Neuronal stem cell (in vitro differentiated cells): ENCODE data around the gene ANKDD1A.

ENCODE experiments used
- DNase-seq: peaks from one replicate; pipeline ENCODE4 v3.0.0-alpha.2; 2013; ENCODE audit warnings: low spot score
- H2AFZ ChIP-seq: one replicate; pipeline ENCODE4 v1.6.1; 2013; ENCODE audit warnings: mild to moderate bottlenecking, low read length, inconsistent platforms
- H2AK5ac ChIP-seq: 2 replicates; pipeline ENCODE4 v1.6.1; 2013; ENCODE audit warnings: low read depth, mild to moderate bottlenecking, inconsistent platforms, low read length, moderate library complexity, mixed read lengths
- H2BK120ac ChIP-seq: 2 replicates; pipeline ENCODE4 v1.6.1; 2013; ENCODE audit warnings: low read depth, mild to moderate bottlenecking, inconsistent platforms, low read length, moderate library complexity, mixed read lengths
- H2BK12ac ChIP-seq: one replicate; pipeline ENCODE4 v1.6.1; 2013; ENCODE audit warnings: low read length, inconsistent platforms
- H2BK15ac ChIP-seq: 2 replicates; pipeline ENCODE4 v1.6.1; 2013; ENCODE audit warnings: mild to moderate bottlenecking, low read length, inconsistent platforms, mixed read lengths
- H2BK5ac ChIP-seq: one replicate; pipeline ENCODE4 v1.6.1; 2013; ENCODE audit warnings: inconsistent platforms, mild to moderate bottlenecking, low read length, moderate library complexity
- H3K14ac ChIP-seq: one replicate; pipeline ENCODE4 v1.6.1; 2013; ENCODE audit warnings: low read length, inconsistent platforms
- H3K18ac ChIP-seq: 2 replicates; pipeline ENCODE4 v1.6.1; 2013; ENCODE audit warnings: low read length, inconsistent platforms
- H3K23ac ChIP-seq: 2 replicates; pipeline ENCODE4 v1.6.1; 2013; ENCODE audit warnings: low read depth, mild to moderate bottlenecking, mixed read lengths, low read length, inconsistent platforms; ENCODE audit not compliant: poor library complexity
- H3K27ac ChIP-seq: replicated peaks from 3 replicates; pipeline ENCODE4 v1.5.1; 2013; ENCODE audit warnings: low read length, inconsistent platforms
- H3K27me3 ChIP-seq, 3 experiments: 2 replicates each; pipeline ENCODE4 v1.6.1; 2013; ENCODE audit warnings: low read length in 3 of 3, mild to moderate bottlenecking in 2 of 3, inconsistent platforms in 1 of 3, low read depth in 1 of 3, mixed read lengths in 1 of 3, moderate library complexity in 1 of 3; ENCODE audit not compliant: control insufficient read depth in 3 of 3, insufficient read depth in 3 of 3
- H3K36me3 ChIP-seq, 2 donors: replicated peaks in 1 of 2; 2 replicates each; pipeline ENCODE4 v1.6.1; 2013; ENCODE audit warnings: low read length in 2 of 2; ENCODE audit not compliant: control insufficient read depth in 2 of 2, insufficient read depth in 2 of 2
- H3K4ac ChIP-seq: 2 replicates; pipeline ENCODE4 v1.6.1; 2013; ENCODE audit warnings: inconsistent platforms, mild to moderate bottlenecking, low read length, moderate library complexity
- H3K4me1 ChIP-seq, 2 donors: 1 replicate in 1 of 2; 2 replicates in 1 of 2; pipeline ENCODE4 v1.6.1; 2013; ENCODE audit warnings: low read length in 2 of 2, low read depth in 1 of 2; ENCODE audit not compliant: control insufficient read depth in 2 of 2, insufficient read depth in 1 of 2
- H3K4me2 ChIP-seq: one replicate; pipeline ENCODE4 v1.6.1; 2013; ENCODE audit warnings: mild to moderate bottlenecking, low read length, inconsistent platforms; ENCODE audit not compliant: insufficient read depth, poor library complexity, severe bottlenecking
- H3K4me3 ChIP-seq, 2 donors: 2 replicates each; pipeline ENCODE4 v1.5.1; 2013; ENCODE audit warnings: low read length in 2 of 2, mild to moderate bottlenecking in 2 of 2, inconsistent platforms in 1 of 2, moderate library complexity in 1 of 2
- H3K79me1 ChIP-seq: one replicate; pipeline ENCODE4 v1.6.1; 2013; ENCODE audit warnings: low read depth, mild to moderate bottlenecking, inconsistent platforms, low read length, moderate library complexity
- H3K9ac ChIP-seq: one replicate; pipeline ENCODE4 v1.6.1; 2013; ENCODE audit warnings: mild to moderate bottlenecking, low read depth, low read length, inconsistent platforms; ENCODE audit not compliant: poor library complexity
- H3K9me3 ChIP-seq, 2 donors: replicated peaks in 1 of 2; 2 replicates each; pipeline versions ENCODE3 to v1.6.1; 2013; ENCODE audit warnings: low read length in 2 of 2, mild to moderate bottlenecking in 2 of 2, inconsistent platforms in 1 of 2, low read depth in 1 of 2, mixed read lengths in 1 of 2, moderate library complexity in 1 of 2; ENCODE audit not compliant: control insufficient read depth in 2 of 2, insufficient read depth in 1 of 2
- H4K8ac ChIP-seq: one replicate; pipeline ENCODE4 v1.6.1; 2013; ENCODE audit warnings: low read depth, mild to moderate bottlenecking, inconsistent platforms, low read length, moderate library complexity
- H4K91ac ChIP-seq: one replicate; pipeline ENCODE4 v1.6.1; 2013; ENCODE audit warnings: low read length, low read depth, mild to moderate bottlenecking, inconsistent platforms; ENCODE audit not compliant: poor library complexity
- WGBS, 2 donors: extraction: QIAGEN DNeasy Blood & Tissue Kit; methylation state at CpG; one replicate each; pipeline ENCODE4 v1.1.7; 2013; ENCODE audit warnings: missing lambda C conversion rate in 2 of 2, mixed read lengths in 1 of 2; ENCODE audit not compliant: insufficient read length in 2 of 2, insufficient replicate concordance in 1 of 2; ENCODE audit errors: extremely low coverage in 2 of 2; 5-methylcytosine and 5-hydroxymethylcytosine counted together

Gene ANKDD1A

GRCh38 chr15:64987136-64987535 lies 75.4 kb downstream of the ANKDD1A start:
- H2BK5ac ChIP-seq = no peak overlapping the region
- no peak overlapping the region for H4K91ac ChIP-seq
- H3K9ac ChIP-seq = no peak overlapping the region
- no peak overlapping the region for H4K8ac ChIP-seq
- no peak overlapping the region for H3K18ac ChIP-seq
- DNase-seq = no peak
- H3K27me3 ChIP-seq = no peaks in the 10 kb centered on the region
- no peaks in the 10 kb centered on the region for H3K9me3 ChIP-seq
- no peak overlapping the region for H3K4me2 ChIP-seq
- no peak overlapping the region for H2AK5ac ChIP-seq
- no peak overlapping the region for H2BK120ac ChIP-seq
- peaks cover 3% of the 10 kb centered on the region for H3K79me1 ChIP-seq
- WGBS, 2 donors = no CpG with 5 or more reads among the region's 3 CpGs
- no peak overlapping the region for H2AFZ ChIP-seq
- H3K4me3 ChIP-seq = no peak overlapping the region
- no peak overlapping the region for H2BK15ac ChIP-seq
- no peak overlapping the region for H3K4ac ChIP-seq
- H2BK12ac ChIP-seq = no peak overlapping the region
- H3K36me3 ChIP-seq = peaks cover 0 to 29% of the 10 kb centered on the region in 2 donors
- peaks cover 3 to 4% of the 10 kb centered on the region in 2 donors for H3K4me1 ChIP-seq
- H3K14ac ChIP-seq = no peak overlapping the region
- no peak overlapping the region for H3K23ac ChIP-seq
- no peak overlapping the region for H3K27ac ChIP-seq

GRCh38 chr15:64989416-64990167 lies 77.9 kb downstream of the ANKDD1A start, which contains the start of gene SPG21:
TSS of gene SPG21 (minus strand) at chr15:64989914. CDS start at chr15:64983569, 6,345 bp downstream.
- no peaks in the 10 kb centered on the region for H3K27me3 ChIP-seq
- H3K4me3 ChIP-seq = peak within 1 kb of the TSS; percentile 94 to 95
- H3K36me3 ChIP-seq = peaks cover 0 to 10% of the 10 kb centered on the region in 2 donors
- peak within 1 kb of the TSS; percentile 72 for H2BK120ac ChIP-seq
- peak within 1 kb of the TSS; percentile 94 for H3K14ac ChIP-seq
- peak within 1 kb of the TSS; percentile 84 for H3K4ac ChIP-seq
- H3K27ac ChIP-seq = peak within 1 kb of the TSS; percentile 79
- no peak within 1 kb of the TSS for H4K8ac ChIP-seq
- H2AFZ ChIP-seq = peak within 1 kb of the TSS; percentile 96
- H2AK5ac ChIP-seq = no peak within 1 kb of the TSS
- no CpG with 5 or more reads among the region's 75 CpGs for WGBS, 2 donors
- peak; percentile 85 for DNase-seq
- H4K91ac ChIP-seq = peak within 1 kb of the TSS; percentile 72
- peak within 1 kb of the TSS; percentile 95 for H3K9ac ChIP-seq
- no peaks in the 10 kb centered on the region for H3K9me3 ChIP-seq
- peak within 1 kb of the TSS; percentile 94 for H2BK5ac ChIP-seq
- peak within 1 kb of the TSS; percentile 89 for H3K4me2 ChIP-seq
- no peak within 1 kb of the TSS for H2BK12ac ChIP-seq
- peak within 1 kb of the TSS; percentile 95 for H3K23ac ChIP-seq
- H3K4me1 ChIP-seq = peaks cover 3 to 4% of the 10 kb centered on the region in 2 donors
- peak within 1 kb of the TSS; percentile 91 for H2BK15ac ChIP-seq
- peaks cover 3% of the 10 kb centered on the region for H3K79me1 ChIP-seq
- peak within 1 kb of the TSS; percentile 96 for H3K18ac ChIP-seq

- Histone ChIP-seq H3K4me1 (peaks cover 3 to 4% of the 10 kb centered on the region in 2 donors), H2BK12ac (no peak overlapping the region), H3K14ac (no peak overlapping the region), H3K79me1 (peaks cover 3% of the 10 kb centered on the region), H3K4me3 (peak overlapping the region; percentile 94 to 95), H2BK15ac (no peak overlapping the region), H3K9ac (no peak overlapping the region), H3K36me3 (peaks cover 0 to 10% of the 10 kb centered on the region in 2 donors), H4K91ac (no peak overlapping the region), H3K18ac (peak overlapping the region; percentile 87), H2BK120ac (no peak overlapping the region), H3K27ac (peak overlapping the region; percentile 54), H4K8ac (no peak overlapping the region), H3K4me2 (peak overlapping the region; percentile 89), H3K23ac (peak overlapping the region; percentile 95), H3K4ac (no peak overlapping the region), H3K27me3 (no peaks in the 10 kb centered on the region), H2AK5ac (no peak overlapping the region), H3K9me3 (no peaks in the 10 kb centered on the region), H2BK5ac (no peak overlapping the region), H2AFZ (peak overlapping the region; percentile 96)
- WGBS, 2 donors = no CpG with 5 or more reads among the region's 9 CpGs
- DNase-seq = no peak
Observed at GRCh38 chr15:64990168-64990470, 78.4 kb downstream of the ANKDD1A start.

GRCh38 chr15:64991536-64992135 lies 79.9 kb downstream of the ANKDD1A start:
- no peak overlapping the region for H2BK120ac ChIP-seq
- H3K4ac ChIP-seq = no peak overlapping the region
- no peak overlapping the region for H3K9ac ChIP-seq
- H3K36me3 ChIP-seq = peaks cover 0 to 10% of the 10 kb centered on the region in 2 donors
- no peak overlapping the region for H2AK5ac ChIP-seq
- H2AFZ ChIP-seq = peak overlapping the region; percentile 51
- no peak overlapping the region for H3K27ac ChIP-seq
- H3K27me3 ChIP-seq = no peaks in the 10 kb centered on the region
- no peaks in the 10 kb centered on the region for H3K9me3 ChIP-seq
- no peak overlapping the region for H2BK12ac ChIP-seq
- H2BK5ac ChIP-seq = no peak overlapping the region
- H3K4me3 ChIP-seq = no peak overlapping the region
- H3K4me1 ChIP-seq = peaks cover 3 to 4% of the 10 kb centered on the region in 2 donors
- no peak overlapping the region for H3K4me2 ChIP-seq
- no peak overlapping the region for H4K91ac ChIP-seq
- no peak overlapping the region for H3K18ac ChIP-seq
- H3K79me1 ChIP-seq = peaks cover 3% of the 10 kb centered on the region
- no peak overlapping the region for H3K23ac ChIP-seq
- no peak overlapping the region for H3K14ac ChIP-seq
- no peak for DNase-seq
- no peak overlapping the region for H4K8ac ChIP-seq
- no peak overlapping the region for H2BK15ac ChIP-seq
- no CpG with 5 or more reads among the region's 2 CpGs for WGBS, 2 donors
